Measurements from ENCODE around the gene BMPR1A. TPM values are rescaled to one million over a fixed set of nuclear protein-coding genes. Genes with fewer than 3 reads are reported as not detected.
A peak's percentile ranks its signal among the peaks of the same experiment; 100 is the strongest.

Gene BMPR1A
- total and polyA plus RNA-seq, 9 of the 15 experiments (the other 6 are each of a cell fraction or from before 2014, with no cell fraction given) = 1.6 to 17.5 (median 9.1) TPM

DNA sequence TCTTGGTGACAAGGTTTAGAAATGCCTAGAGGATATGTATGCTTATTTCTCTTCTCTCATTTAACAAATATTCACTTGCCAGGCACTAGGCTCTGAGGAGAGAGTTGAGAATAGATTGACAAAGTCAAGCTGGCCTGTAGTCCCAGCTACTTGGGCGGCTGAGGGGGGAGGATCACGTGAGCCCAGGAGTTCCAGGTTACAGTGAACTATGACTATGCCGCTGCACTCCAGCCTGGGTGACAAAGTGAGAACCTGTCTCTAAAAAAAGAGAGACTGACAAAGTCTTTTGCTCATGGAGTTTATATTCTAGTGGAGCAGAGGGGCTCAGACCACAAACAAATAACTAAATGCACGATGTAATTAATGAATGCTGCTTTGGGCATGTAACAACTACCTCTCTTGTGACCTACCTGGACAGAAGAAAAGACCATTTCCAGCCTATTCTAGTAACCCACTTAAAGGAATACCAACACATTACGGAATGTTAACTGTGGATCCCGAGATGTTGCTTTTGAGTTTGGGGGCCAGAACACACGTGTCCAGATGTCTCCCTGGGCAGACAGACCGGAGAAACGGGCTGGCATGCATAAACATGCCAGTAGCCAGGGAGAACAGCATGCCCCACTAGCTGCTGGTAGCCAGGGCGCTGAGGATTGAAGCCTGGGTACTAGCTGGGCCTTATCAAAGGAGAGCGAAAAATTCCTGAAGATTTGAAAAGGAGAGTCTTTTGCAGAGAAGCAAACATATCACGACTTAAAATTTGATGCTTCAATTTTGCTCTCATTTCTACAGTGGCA lies 2.6 kb upstream of the BMPR1A start (continued):
- TF ChIP-seq TOE1 (IDR thresholded peaks at IDR 0.05; ENCODE audit: borderline replicate concordance) (peak; percentile 67; the same call in 1 of the 2 replicates), TOE1 (CRISPR knock-in tag; IDR thresholded peaks at IDR 0.05; ENCODE audit: borderline replicate concordance, low read depth) (no peak), TFE3 (CRISPR knock-in tag; IDR thresholded peaks at IDR 0.05) (peak; percentile 73)
- TF ChIP-seq, protein P1, sequence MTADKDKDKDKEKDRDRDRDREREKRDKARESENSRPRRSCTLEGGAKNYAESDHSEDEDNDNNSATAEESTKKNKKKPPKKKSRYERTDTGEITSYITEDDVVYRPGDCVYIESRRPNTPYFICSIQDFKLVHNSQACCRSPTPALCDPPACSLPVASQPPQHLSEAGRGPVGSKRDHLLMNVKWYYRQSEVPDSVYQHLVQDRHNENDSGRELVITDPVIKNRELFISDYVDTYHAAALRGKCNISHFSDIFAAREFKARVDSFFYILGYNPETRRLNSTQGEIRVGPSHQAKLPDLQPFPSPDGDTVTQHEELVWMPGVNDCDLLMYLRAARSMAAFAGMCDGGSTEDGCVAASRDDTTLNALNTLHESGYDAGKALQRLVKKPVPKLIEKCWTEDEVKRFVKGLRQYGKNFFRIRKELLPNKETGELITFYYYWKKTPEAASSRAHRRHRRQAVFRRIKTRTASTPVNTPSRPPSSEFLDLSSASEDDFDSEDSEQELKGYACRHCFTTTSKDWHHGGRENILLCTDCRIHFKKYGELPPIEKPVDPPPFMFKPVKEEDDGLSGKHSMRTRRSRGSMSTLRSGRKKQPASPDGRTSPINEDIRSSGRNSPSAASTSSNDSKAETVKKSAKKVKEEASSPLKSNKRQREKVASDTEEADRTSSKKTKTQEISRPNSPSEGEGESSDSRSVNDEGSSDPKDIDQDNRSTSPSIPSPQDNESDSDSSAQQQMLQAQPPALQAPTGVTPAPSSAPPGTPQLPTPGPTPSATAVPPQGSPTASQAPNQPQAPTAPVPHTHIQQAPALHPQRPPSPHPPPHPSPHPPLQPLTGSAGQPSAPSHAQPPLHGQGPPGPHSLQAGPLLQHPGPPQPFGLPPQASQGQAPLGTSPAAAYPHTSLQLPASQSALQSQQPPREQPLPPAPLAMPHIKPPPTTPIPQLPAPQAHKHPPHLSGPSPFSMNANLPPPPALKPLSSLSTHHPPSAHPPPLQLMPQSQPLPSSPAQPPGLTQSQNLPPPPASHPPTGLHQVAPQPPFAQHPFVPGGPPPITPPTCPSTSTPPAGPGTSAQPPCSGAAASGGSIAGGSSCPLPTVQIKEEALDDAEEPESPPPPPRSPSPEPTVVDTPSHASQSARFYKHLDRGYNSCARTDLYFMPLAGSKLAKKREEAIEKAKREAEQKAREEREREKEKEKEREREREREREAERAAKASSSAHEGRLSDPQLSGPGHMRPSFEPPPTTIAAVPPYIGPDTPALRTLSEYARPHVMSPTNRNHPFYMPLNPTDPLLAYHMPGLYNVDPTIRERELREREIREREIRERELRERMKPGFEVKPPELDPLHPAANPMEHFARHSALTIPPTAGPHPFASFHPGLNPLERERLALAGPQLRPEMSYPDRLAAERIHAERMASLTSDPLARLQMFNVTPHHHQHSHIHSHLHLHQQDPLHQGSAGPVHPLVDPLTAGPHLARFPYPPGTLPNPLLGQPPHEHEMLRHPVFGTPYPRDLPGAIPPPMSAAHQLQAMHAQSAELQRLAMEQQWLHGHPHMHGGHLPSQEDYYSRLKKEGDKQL (CRISPR knock-in tag; IDR thresholded peaks at IDR 0.05; ENCODE audit: borderline replicate concordance) = no peak

Measured in K562 (cell line).